CD4-positive, alpha-beta T cell treated with Interleukin-1 beta for 1 hour (primary cell): ENCODE results near the gene SSC5D.
"Not testable (repeated sequence)": the region's sequence is repeated elsewhere in the genome, so short reads cannot be mapped to it uniquely, and the experiment has no call there.

Source experiments
- DNase-seq, 2 donors: peaks; one replicate each; pipeline ENCODE4 v3.0.0-alpha.2; 2020 to 2022

SSC5D gene

GRCh38 chr19:55487924-55488687 lies at the start of gene SSC5D:
Gene SSC5D, plus strand, starts transcription at chr19:55488436. Its CDS starts 154 bp downstream, at chr19:55488590.
- no peak for DNase-seq

GRCh38 chr19:55439052-55439451 lies 49.2 kb upstream of the SSC5D start:
- no peak for DNase-seq

DNA sequence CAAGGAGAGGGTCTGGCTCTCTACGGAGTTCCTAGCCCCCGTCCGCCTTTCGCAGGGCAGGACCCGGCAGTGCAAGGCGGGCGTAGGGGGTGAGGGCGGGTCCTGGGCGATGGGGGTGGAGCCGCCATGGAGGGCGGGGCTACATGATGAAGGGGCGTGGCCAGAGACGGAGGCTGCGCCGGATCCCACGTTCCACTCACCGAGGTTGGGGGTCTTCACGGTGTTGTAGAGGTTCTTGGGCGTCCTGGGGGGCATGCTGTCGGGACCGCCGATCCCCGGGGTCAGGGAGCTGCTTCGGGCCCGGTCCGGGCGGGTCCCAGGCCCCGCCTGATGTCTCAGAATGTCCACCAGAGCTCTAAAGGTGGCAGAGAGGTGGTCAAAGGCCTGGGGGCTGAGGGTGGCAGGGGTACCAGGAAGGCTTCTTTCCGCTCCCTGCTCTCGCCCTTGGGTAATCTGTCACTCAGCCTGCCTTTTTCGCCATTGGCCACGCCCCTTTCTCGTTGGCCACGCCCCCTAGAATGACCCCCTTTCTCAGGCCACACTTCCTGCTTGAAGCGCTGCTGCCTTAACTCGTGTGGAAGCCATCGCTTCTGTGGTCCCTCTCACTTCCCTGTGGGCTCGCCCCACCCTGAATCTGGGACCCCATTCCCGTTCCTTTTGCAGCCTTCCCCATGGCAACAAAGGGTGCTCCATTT lies 47.7 kb upstream of the SSC5D start:
- no peak for DNase-seq

DNA sequence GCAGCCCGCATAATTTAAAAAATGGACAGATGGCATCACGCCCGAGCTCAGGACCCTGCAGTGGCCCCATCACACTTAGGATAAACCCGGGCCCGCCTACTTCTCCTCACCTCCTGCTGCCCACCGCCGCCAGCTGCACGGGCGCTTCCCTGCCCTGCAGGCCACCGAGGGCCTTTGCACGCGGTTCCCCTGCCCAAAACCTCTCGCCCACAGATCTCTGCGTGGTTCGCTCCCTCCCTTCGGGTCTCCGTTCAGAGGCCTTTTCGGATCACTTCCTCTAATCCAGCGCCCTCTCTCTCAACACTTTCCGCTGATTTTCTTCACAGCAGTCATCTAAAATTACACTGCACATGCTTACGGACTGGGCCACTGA lies 46.9 kb upstream of the SSC5D start:
- peak in 1 of 2 donors; percentile 17 for DNase-seq

DNA sequence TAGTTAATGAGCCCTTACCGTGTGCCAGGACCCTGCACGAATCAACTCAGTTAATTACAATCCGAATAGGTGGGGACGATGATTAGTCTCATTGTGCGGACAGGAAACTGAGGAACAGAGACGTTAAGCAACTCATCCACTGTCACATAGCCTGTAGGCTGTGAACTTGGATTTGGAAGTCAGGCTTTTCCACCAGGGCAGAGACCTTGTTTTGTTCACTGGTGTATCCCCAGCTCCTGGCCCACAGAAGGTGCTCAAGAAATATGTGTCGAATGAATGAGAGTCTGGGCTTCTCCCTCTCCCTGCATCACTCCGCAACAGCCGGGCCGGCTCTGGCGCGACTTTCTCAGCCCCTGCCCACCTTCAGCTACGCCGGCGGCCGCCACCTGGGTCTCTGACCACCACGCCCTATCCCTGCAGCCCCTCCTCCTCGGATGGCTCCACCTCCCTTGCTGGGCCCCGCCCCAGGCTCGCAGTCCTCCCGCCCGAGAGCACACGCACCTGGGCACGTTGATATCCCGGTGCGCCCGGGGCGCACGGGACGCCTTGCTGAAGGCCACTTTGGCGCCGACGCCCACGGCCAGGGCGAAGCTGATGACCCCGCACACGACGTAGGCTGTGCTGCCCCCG lies 46.4 kb upstream of the SSC5D start:
- no peak for DNase-seq

DNA sequence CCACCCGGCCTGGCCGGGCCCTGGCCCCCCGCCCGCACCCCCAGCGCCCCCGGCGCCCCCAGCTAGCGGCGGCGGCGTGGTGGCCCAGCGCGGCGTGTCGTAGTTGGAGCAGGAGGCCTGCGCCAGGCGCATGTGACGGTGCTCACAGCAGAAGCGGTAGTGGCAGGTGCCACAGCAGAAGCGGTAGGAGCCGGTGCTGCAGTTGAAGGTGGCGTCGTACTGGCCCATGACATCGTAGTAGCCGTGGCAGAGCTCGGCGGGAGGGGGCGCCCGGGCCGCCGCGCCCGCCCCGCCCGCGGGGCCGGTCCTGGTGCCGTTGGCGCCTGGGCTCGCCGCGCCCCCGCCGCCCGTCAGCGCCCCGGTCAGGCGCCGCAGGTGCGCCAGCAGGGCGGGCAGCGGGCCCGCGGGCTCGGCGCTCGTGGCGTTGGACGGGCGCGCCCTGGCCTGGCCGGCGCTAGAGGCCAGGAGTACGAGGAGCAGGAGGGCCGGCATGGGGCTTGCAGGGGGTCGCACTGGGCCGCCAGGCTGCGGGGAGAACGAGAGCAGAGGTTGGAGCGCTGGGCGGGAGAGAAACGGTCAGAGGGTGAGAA lies 45.8 kb upstream of the SSC5D start:
- DNase-seq = no peak

GRCh38 chr19:55443045-55443823 lies 45.0 kb upstream of the SSC5D start, which contains the start of gene SHISA7:
Gene SHISA7, minus strand, starts transcription at chr19:55443300. Its CDS starts 437 bp downstream, at chr19:55442863.
- no peak for DNase-seq

DNA sequence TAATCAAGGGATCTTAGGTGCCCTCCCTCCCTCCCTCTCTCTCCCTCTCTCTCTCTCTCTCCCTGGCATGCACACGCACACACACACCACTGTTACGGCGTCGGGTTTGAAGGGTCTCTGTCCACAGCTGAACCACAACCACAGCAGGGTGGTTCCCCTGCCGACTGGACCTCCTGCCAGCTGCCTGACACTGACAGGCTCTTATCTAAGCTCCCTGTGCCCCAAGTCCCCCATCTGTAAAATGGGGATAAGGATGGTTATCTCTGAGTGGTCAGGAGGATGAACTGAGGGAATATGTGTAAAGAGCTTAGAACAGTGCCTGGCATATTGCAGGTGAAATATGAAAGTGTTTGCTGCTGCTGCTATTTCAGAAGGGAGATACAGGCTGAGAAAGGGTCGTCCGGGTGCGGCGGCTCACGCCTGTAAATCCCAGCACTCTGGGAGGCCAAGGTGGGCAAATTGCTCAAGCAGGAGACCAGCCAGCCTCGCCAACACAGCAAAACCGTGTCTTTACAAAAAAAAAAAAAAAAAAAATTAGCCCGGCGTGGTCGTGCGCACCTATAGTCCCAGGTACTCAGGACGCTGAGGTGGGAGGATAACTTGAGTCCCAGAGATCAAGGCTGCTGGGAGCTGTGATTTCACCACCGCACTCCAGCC lies 44.3 kb upstream of the SSC5D start:
- no peak for DNase-seq

GRCh38 chr19:55444646-55445045 lies 43.6 kb upstream of the SSC5D start:
- no peak for DNase-seq

DNA sequence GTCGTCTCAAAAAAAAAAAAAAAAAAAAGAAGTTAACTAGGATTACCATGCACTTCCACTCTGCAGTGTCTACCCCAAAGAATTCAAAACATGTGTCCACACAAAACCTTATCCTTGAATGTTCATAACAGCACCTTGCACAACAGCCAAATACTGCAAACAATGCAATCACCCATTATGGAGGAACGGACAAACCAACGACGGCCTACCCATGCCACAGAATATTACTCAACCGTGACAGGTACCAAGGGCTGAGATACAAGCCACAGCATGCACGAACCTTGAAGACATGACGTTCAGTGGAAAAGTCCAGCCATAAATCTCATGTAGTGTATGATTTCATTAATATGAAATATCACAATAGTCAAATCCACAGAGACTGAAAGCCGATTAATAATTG lies 42.2 kb upstream of the SSC5D start:
- no peak for DNase-seq

DNA sequence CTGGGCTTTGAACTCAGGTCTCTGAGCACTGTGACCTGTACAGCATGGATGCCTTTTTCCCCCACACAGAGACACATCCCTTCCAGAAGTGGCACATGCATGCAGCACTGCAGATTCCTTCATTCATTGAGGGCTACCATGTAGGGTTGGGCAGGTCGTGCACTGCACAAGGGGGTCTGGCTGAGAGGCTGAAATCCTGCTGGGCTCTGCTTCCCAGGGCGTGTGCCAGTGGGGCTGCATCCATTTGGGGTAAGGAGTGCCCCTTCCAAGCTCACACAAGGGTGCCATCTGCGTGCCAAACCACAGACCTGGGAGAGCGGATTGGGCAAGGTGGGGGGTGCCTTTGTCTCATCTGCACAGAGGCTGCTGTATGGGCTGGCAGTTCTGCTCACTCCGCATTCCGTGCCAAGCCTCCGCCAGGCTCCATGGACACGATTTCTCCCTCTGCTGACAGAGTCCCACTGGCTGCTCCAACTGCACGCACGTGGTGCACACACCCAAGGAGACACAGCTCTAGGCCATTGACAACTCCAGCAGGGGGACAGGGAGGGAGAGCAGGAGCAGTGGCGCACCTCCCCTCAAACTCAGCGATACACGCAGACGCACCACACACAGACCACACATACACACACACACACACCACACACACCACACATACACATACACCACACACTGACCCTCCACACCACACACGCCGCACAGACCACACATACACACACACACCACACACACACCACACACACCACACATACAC lies 40.6 kb upstream of the SSC5D start:
- DNase-seq = no peak

DNA sequence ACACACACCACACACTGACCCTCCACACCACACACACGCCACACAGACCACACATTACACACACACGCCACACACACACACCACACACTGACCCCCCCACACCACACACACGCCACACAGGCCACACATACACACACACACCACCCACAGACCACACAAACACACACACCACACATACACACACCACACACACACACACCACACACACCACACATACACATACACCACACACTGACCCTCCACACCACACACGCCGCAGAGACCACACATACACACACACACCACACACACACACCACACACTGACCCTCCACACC lies 40.1 kb upstream of the SSC5D start:
- DNase-seq = not testable (repeated sequence)

- DNase-seq = no peak
Measured at GRCh38 chr19:55449469-55449868, 38.8 kb upstream of the SSC5D start.

DNA sequence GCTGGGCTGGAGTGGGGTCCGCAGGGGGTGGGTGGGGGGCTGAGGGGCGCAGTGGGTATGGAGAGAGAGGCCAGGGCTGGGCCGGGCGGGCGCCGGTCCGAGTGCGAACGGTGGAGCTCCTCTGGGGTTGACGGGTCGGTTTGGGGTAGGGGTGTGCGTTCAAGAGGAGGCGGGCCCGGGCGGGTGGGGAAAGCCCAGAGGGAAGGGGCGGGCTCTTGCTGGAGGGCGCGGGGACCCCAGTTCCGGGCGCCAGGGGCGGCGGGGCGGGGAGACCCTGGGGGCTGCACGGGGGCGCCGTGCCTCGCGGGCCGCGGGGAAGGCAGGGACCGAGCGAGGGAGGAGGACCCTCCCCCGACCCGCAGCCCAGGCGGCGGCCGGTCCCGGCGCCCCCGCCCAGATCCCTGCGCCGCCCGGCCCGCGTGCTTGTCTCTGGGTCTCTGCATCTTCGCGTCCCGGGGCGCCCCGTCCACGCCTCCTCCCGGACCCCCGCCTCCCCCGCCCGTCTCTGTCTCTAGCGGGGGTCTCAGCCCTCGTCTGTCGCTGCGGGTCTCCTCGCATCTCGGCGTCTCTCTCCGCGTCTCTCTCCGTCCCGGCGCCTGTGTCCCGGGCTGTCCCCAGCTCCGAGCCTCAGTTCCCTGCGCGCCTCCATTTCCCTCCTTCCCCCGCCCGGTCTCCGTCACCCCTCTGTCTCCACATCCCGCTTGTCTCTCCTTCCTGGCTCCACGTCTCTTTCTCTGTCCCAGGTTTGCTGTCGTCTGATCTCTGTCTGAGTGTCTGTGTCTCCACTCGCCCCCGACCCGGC lies 36.9 kb upstream of the SSC5D start:
- DNase-seq = peak in 1 of 2 donors; percentile 26

- peak; percentile 44 to 59 for DNase-seq
Measured at GRCh38 chr19:55451965-55452748, 36.1 kb upstream of the SSC5D start.

- peak; percentile 53 to 55 for DNase-seq
Measured at GRCh38 chr19:55452749-55453346, 35.4 kb upstream of the SSC5D start.

DNA sequence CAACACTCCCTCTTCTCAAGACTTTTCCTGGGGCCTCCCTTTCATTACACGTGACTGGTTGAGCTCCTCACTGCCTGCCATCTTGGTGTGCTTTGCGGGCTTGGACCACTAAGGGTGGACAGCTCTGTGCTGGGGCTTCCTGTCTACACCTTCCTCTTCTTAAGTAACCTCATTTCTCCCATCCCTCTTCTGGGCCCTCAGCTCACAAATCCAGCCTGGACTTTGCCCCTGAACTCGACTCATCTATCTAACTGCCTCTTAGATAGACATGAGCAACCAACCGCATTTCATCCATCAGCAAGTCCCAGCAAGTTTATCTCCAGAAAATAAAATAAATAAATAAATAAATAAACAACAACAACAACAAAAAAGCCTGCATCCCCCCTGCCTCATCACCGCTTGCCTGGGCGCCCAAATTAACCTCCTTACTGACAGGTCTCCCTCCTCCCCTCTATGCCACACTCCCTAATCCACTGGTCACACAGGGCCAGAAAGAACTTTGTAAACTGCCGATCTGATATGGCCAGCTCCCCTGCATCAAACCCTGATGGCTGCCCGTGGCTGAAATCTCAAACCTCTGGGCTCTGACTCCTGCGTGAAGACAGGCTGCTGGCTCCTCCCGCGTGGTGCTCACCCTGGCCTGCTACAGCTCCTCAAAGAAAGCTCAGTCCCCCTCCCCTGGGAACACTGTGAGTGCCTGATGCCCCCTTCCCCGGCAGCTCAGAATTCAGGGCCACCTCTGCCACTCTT lies 34.5 kb upstream of the SSC5D start:
- DNase-seq = no peak

GRCh38 chr19:55454787-55455243 lies 33.4 kb upstream of the SSC5D start:
- DNase-seq = peak; percentile 39 to 52
